Right lobe of liver (tissue), 6 donors: ENCODE data around the gene ODC1. TPM values are rescaled to one million over a fixed set of nuclear protein-coding genes. Genes with fewer than 3 reads are reported as not detected.

Experiments
- ATAC-seq, 4 donors: fragments of 200-7000 bp; cut with Tn5 transposase; one replicate each; pipeline ENCODE4 v1.9.1; 2020; ENCODE audit warnings: mild to moderate bottlenecking in 4 of 4, moderate library complexity in 4 of 4
- DNase-seq, 3 donors: peaks; one replicate each; pipeline ENCODE4 v3.0.0-alpha.2; 2020
- H3K27ac ChIP-seq, 3 donors: fragments of 200-600 bp; one replicate each; pipeline ENCODE4 v1.8.0; 2022
- H3K27me3 ChIP-seq, 2 donors: fragments of 200-600 bp; one replicate each; pipeline ENCODE4 v1.8.0; 2022
- H3K36me3 ChIP-seq, 4 donors: fragments of 200-600 bp; sonication (generic) in 1 of 4; one replicate each; pipeline versions ENCODE4 v1.5.1 to v1.8.0; 2017 to 2022; ENCODE audit warnings: control low read depth in 1 of 4
- H3K4me1 ChIP-seq, 4 donors: fragments of 200-600 bp; sonication (generic) in 1 of 4; one replicate each; pipeline versions ENCODE4 v1.5.1 to v1.8.0; 2017 to 2022; ENCODE audit warnings: control low read depth in 1 of 4
- H3K4me3 ChIP-seq, 3 donors: fragments of 200-600 bp; one replicate each; pipeline ENCODE4 v1.8.0; 2022
- H3K9me3 ChIP-seq, 4 donors: fragments of 200-600 bp; sonication (generic) in 1 of 4; one replicate each; pipeline versions ENCODE4 v1.5.1 to v1.8.0; 2017 to 2022; ENCODE audit warnings: control low read depth in 1 of 4
- CTCF ChIP-seq, 4 donors: fragments of 200-600 bp in 3 of 4; fragments of 450-650 bp in 1 of 4; IDR thresholded peaks; one replicate each; pipeline versions ENCODE4 v1.5.1 to v1.8.0; 2016 to 2022; ENCODE audit warnings: antibody characterized with exemption in 4 of 4, mild to moderate bottlenecking in 2 of 4
- POLR2A ChIP-seq: fragments of 450-650 bp; IDR thresholded peaks from one replicate; pipeline ENCODE4 v1.6.1; 2017; ENCODE audit warnings: antibody characterized with exemption, mild to moderate bottlenecking
- WGBS: methylation state at CpG from one replicate; pipeline ENCODE4 v1.1.6; 2018; ENCODE audit warnings: low coverage, low lambda C conversion rate; ENCODE audit not compliant: insufficient coverage; ENCODE audit errors: missing lambda C conversion rate; 5-methylcytosine and 5-hydroxymethylcytosine counted together
- intact Hi-C, 2 donors: fragments of 100-400 bp; cut with DNase I; formaldehyde crosslinking; loops; one replicate each; pipeline versions ENCODE4 v1.11.2 to v1.14.1; 2022
- total RNA-seq, 6 experiments: library from RNA; depleted of rRNA in 2 of 6; stranded (reverse); fragments of >200 nt in 2 of 6; fragmentation: NEBNext Ultra II Directional in 3 of 6; extraction: Animal tissue kit (Norgen Biotek cat#: 25700) in 3 of 6; gene quantifications; one replicate each; pipeline versions ENCODE4 v1.1.0 to v1.2.4, GENCODE V29; 2016 to 2023
- donor health status: DM: no; HTN: yes; CAD: no.
- donor health status: DM: no; HTN: no; CAD: no.
- donor health status: DM: no; HTN: no; CAD: no.
- donor health status: DM: no; HTN: yes; CAD: no.
- donor health status: DM: no; HTN: yes; CAD: no.

Gene ODC1
- total RNA-seq, 6 experiments from 2014 or later = 14.4 to 197 (median 28.6) TPM

DNA sequence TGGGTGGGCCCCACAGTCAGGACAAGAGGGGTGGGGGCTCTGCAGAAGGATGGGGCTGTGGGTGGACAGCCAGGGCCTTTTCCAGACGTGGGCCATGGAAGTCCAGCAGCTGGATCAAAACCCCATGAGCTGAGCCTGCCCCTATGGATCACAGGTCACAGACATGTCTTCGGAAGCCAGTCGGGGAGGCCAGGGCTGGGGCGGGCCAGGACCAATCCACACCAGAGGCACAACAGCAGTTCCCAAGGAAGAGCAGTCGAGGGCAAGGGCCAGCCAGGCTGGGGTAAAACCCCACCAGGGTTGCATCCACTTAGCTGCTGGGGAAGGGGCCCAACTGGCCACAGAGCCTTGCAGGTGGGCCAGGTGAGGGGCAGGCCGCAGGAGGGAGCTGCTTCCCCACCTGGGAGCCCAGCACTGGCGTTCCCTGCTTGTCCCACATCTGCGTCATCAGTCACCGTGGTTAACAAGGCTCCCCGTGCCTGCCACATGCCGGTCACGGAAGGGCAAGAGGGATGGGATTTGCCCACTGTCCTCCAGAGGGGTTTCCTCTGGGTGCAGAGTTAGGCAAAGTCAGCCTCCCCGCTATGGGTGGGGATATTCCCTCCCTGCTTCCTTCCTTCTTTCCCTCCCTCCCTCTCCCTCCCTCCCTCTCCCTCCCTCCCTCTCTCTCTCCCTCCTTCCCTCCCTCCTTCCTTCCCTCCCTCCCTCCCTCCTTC, 46.4 kb upstream of the ODC1 start:
- ATAC-seq (no peak), DNase-seq (peak in 1 of 3 donors; percentile 35)
- Histone ChIP-seq H3K9me3 (no peaks in the 10 kb centered on the region), H3K4me1 (peaks cover 0 to 10% (median 0%) of the 10 kb centered on the region in 4 donors), H3K27me3 (no peaks in the 10 kb centered on the region), H3K27ac (no peak overlapping the region), H3K36me3 (no peaks in the 10 kb centered on the region), H3K4me3 (no peak overlapping the region)
- intact Hi-C loops = no loop called here
- WGBS = 67% methylated on average over 1 of the region's 13 CpGs
- no peak for TF ChIP-seq CTCF (IDR thresholded peaks at IDR 0.05)
- no peak for TF ChIP-seq POLR2A

DNA sequence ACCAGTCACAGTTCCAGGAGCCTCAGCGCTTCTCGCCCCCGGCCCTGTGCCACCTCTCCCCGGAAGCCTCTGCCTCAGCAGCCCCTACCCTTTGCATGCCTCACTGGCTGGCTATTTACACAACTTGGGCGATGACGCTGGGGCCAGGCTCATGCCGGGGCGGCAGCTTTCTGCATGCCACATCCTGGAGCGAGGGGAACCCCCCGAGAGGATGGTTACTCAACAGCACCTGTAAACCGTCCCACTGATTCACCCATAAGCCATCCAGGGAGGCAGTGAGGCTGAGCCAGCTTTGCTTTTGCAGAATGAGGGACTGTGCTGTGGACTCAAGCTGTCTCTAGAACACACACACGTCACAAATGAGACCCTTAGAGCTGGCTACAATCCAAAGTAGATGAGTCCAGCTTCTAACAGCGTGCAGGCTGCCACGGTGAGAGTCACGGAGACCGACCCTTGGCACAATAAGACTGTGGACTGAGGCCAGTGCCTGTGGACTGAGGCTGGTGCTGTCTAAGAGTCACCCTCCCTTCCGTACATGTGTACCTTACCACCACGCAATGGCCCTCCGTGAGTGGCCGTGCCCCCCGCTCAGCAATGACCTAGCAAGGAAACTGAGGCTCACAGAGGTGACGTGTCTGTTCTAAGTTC, 45.6 kb upstream of the ODC1 start:
- no peaks in the 10 kb centered on the region for H3K9me3 ChIP-seq
- H3K27me3 ChIP-seq = no peaks in the 10 kb centered on the region
- WGBS = 74% methylated on average over 15 of the region's 22 CpGs
- TF ChIP-seq CTCF (IDR thresholded peaks at IDR 0.05) (no peak), POLR2A (no peak)
- H3K4me3 ChIP-seq = no peak overlapping the region
- H3K4me1 ChIP-seq = peaks cover 0 to 10% (median 0%) of the 10 kb centered on the region in 4 donors
- ATAC-seq = peak; percentile 36 to 70 (median 51)
- intact Hi-C loops = no loop called here
- no peaks in the 10 kb centered on the region for H3K36me3 ChIP-seq
- DNase-seq = peak in 2 of 3 donors; percentile 49 to 53
- H3K27ac ChIP-seq = no peak overlapping the region

DNA sequence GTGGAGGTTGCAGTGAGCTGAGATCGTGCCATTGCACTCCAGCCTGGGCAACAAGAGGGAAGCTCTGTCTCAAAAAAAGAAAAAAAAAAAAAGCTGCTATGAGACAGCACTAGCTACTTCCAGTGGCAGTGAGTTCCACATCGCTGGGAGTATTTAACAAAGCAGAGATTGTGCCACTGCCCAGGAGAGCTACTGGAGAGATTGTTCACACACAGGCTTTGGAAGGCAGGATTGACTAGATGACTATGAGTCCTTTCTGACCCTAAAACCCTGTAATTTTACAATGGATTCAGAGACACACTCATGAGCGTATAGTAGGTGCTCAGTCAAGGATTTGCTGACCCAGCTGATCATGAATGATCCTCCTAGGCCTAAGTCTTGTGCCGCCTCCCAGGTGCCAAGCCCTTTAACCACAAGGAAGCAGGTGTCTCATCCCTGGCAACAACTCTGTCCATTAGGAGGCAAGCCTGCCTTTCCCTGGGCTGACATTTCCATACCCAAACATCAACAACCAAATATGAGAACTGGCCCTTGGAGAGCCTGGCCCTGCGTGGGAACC, 45.0 kb upstream of the ODC1 start:
- intact Hi-C loops = no loop called here
- Histone ChIP-seq H3K4me1 (peaks cover 0 to 10% (median 0%) of the 10 kb centered on the region in 4 donors), H3K9me3 (no peaks in the 10 kb centered on the region), H3K36me3 (no peaks in the 10 kb centered on the region), H3K4me3 (no peak overlapping the region), H3K27me3 (no peaks in the 10 kb centered on the region), H3K27ac (no peak overlapping the region)
- DNase-seq (peak in 1 of 3 donors; percentile 14), ATAC-seq (no peak)
- TF ChIP-seq CTCF (IDR thresholded peaks at IDR 0.05) = no peak
- TF ChIP-seq POLR2A = no peak
- WGBS = 74% methylated on average over 3 of the region's 5 CpGs

DNA sequence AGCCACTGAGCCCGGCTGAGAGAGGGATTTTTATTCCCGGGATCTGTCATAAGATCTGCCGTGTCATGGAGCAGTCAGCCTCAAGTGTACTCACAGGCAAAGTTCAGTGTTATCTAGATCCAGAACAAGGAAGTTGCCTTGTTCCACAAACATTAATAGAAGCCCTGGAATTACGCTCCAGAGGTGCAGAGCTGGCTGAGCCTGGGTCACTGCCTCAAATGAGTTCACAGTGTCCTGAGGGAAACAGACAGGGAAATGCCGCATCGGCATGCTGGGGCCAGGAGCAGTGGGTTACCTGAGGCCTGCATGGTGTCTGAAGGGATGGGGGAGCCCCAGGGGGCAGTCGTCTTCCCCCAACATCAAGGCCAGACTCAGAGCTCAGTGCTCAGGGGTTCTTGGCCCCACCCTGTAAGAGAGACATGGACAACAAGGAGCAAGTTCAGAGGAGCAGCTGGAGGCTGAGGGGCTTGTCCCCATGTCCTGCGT, 42.7 kb upstream of the ODC1 start:
- DNase-seq (peak in 2 of 3 donors; percentile 16 to 51), ATAC-seq (peak in 3 of 4 donors; percentile 21 to 76 (median 71))

More for the DNA sequence above, 42.7 kb upstream of the ODC1 start:
- Histone ChIP-seq H3K4me1 (peaks cover 0 to 10% (median 0%) of the 10 kb centered on the region in 4 donors), H3K27me3 (no peaks in the 10 kb centered on the region), H3K4me3 (no peak overlapping the region), H3K36me3 (no peaks in the 10 kb centered on the region), H3K27ac (no peak overlapping the region), H3K9me3 (no peaks in the 10 kb centered on the region)
- intact Hi-C loops = no loop called here
- TF ChIP-seq CTCF (IDR thresholded peaks at IDR 0.05) = no peak
- TF ChIP-seq POLR2A = no peak
- WGBS = 58% methylated on average over 3 of the region's 8 CpGs
